GM12892 (cell line): ENCODE data around the gene SLC35F1.

Experiments
- POLR2A ChIP-seq: IDR thresholded peaks from 2 replicates; pipeline ENCODE4 v1.6.1; 2011; ENCODE audit warnings: low read depth, low read length, control low read depth
- POLR2AphosphoS5 ChIP-seq: IDR thresholded peaks from 2 replicates; pipeline ENCODE4 v1.6.1; 2011; ENCODE audit warnings: low read depth, low read length, control low read depth
- TAF1 ChIP-seq: IDR thresholded peaks from 2 replicates; pipeline ENCODE4 v1.6.1; 2011; ENCODE audit warnings: low read depth, mild to moderate bottlenecking, control low read depth, low read length, borderline replicate concordance

GRCh38 chr6:118298476-118299427 lies 391.7 kb downstream of the SLC35F1 start:
- TF ChIP-seq POLR2A, result no peak
- no peak for TF ChIP-seq POLR2AphosphoS5
- TF ChIP-seq TAF1, result no peak
